ENCODE data around the gene RAB3A. TPM values are rescaled to one million over a fixed set of nuclear protein-coding genes. Genes with fewer than 3 reads are reported as not detected.

Gene RAB3A
- total and polyA plus RNA-seq, 9 of the 15 experiments (the other 6 are each of a cell fraction or from before 2014, with no cell fraction given), result 0.17 to 5.1 (median 0.90) TPM; not detected in 1

- TF ChIP-seq ATF2 (CRISPR knock-in tag; IDR thresholded peaks at IDR 0.05), result no peak
- TF ChIP-seq STAG1 (CRISPR knock-in tag; IDR thresholded peaks at IDR 0.05; ENCODE audit: borderline replicate concordance), result no peak
- no peak for TF ChIP-seq RAD51 (IDR thresholded peaks at IDR 0.05; ENCODE audit: borderline replicate concordance, low read depth)
- no peak for TF ChIP-seq NFATC3 (IDR thresholded peaks at IDR 0.05)
- TF ChIP-seq CREBBP (IDR thresholded peaks at IDR 0.05; ENCODE audit: low read depth, low read length), result no peak
- TF ChIP-seq ZKSCAN8 (CRISPR knock-in tag; IDR thresholded peaks at IDR 0.05), result peak; percentile 82; the same call in 1 of the 2 replicates
- no peak for TF ChIP-seq SRSF3 (IDR thresholded peaks at IDR 0.05; ENCODE audit: insufficient read depth, low read length)
- TF ChIP-seq ZBTB12 (CRISPR knock-in tag; IDR thresholded peaks at IDR 0.05), result peak; percentile 77
- peak; percentile 32; the same call in 1 of the 2 replicates for TF ChIP-seq FOSL1 (tag; conservative IDR thresholded peaks at IDR 0.05)
- TF ChIP-seq HDGF (IDR thresholded peaks at IDR 0.05), result no peak
- TF ChIP-seq RREB1 (CRISPR knock-in tag; IDR thresholded peaks at IDR 0.05), result no peak
- TF ChIP-seq MEF2A (IDR thresholded peaks at IDR 0.05; ENCODE audit: control insufficient read depth, low read depth, low read length), result no peak
- no peak for TF ChIP-seq ZNF121 (CRISPR knock-in tag; conservative IDR thresholded peaks at IDR 0.05)
- TF ChIP-seq PHF8 (IDR thresholded peaks at IDR 0.05; ENCODE audit: borderline replicate concordance, low read length), result peak; percentile 62; the same call in 1 of the 2 replicates
- TF ChIP-seq HNRNPK (IDR thresholded peaks at IDR 0.05; ENCODE audit: low read depth, low read length, poor library complexity, severe bottlenecking), result no peak
- no peak for TF ChIP-seq SOX6 (IDR thresholded peaks at IDR 0.05)
- peak; percentile 97 for TF ChIP-seq ZNF175 (CRISPR knock-in tag; IDR thresholded peaks at IDR 0.05; ENCODE audit: low read depth)
These were observed 11.0 kb downstream of the RAB3A start, which contains the start of gene MPV17L2 (continued) for GRCh38 chr19:18192673-18193387.
